PC-9 (cell line): Measurements from ENCODE around the gene EPB41L4B. TPM values are rescaled to one million over a fixed set of nuclear protein-coding genes. Genes with fewer than 3 reads are reported as not detected.

ENCODE experiments used
- BruUV-seq: library from RNA; stranded (reverse); fragments of 400-500 nt; replicated peaks from 2 replicates; lab custom pipeline; 2021; lab: Mats Ljungman, UMichigan
- CTCF ChIA-PET: fragments of 300-600 bp; sonication (Branson Sonifier 250); formaldehyde crosslinking; loops from one replicate; lab custom pipeline; 2022; ENCODE audit warnings: antibody characterized with exemption; lab: Charles Lee
- POLR2A ChIA-PET: fragments of 300-600 bp; sonication (Branson Sonifier 250); formaldehyde crosslinking; loops from one replicate; lab custom pipeline; 2022; ENCODE audit warnings: antibody characterized with exemption; ENCODE audit not compliant: unreplicated experiment; lab: Charles Lee
- DNase-seq, 2 experiments: peaks; one replicate each; pipeline versions ENCODE4 v3.0.0 to v3.0.0-alpha.2; 2015 to 2022; ENCODE audit warnings: mixed read lengths in 1 of 2
- H2AFZ ChIP-seq: fragments of 200-600 bp; sonication (generic); 2 replicates; pipeline ENCODE4 v1.8.1; 2017; ENCODE audit warnings: antibody characterized with exemption
- H3F3A ChIP-seq: fragments of 200-600 bp; sonication (generic); 2 replicates; pipeline ENCODE4 v1.8.1; 2017; ENCODE audit warnings: antibody characterized with exemption, mild to moderate bottlenecking, low read depth; ENCODE audit not compliant: insufficient read depth
- H3K27ac ChIP-seq: fragments of 200-600 bp; sonication (generic); 2 replicates; pipeline ENCODE4 v1.6.1; 2016; ENCODE audit warnings: mixed run types
- H3K27me3 ChIP-seq: fragments of 200-600 bp; sonication (generic); 2 replicates; pipeline ENCODE4 v1.6.1; 2016; ENCODE audit warnings: low read depth, mixed run types; ENCODE audit not compliant: insufficient read depth
- H3K36me3 ChIP-seq: fragments of 200-600 bp; sonication (generic); 2 replicates; pipeline ENCODE4 v1.6.1; 2016; ENCODE audit warnings: low read depth, mixed run types
- H3K4me1 ChIP-seq: fragments of 200-600 bp; sonication (generic); replicated peaks from 2 replicates; pipeline ENCODE4 v1.6.1; 2016; ENCODE audit warnings: mixed run types; ENCODE audit not compliant: insufficient read depth
- H3K4me2 ChIP-seq: fragments of 200-600 bp; sonication (generic); 2 replicates; pipeline ENCODE4 v1.6.1; 2017; ENCODE audit warnings: mixed run types
- H3K4me3 ChIP-seq: fragments of 200-600 bp; sonication (generic); 2 replicates; pipeline ENCODE4 v1.6.1; 2016; ENCODE audit warnings: mixed run types
- H3K79me2 ChIP-seq: fragments of 200-600 bp; sonication (generic); 2 replicates; pipeline ENCODE4 v1.6.1; 2017; ENCODE audit warnings: low read depth, mixed run types
- H3K9me2 ChIP-seq: fragments of 200-600 bp; sonication (generic); 2 replicates; pipeline ENCODE4 v1.8.1; 2017; ENCODE audit warnings: mild to moderate bottlenecking; ENCODE audit not compliant: insufficient read depth
- H3K9me3 ChIP-seq: fragments of 200-600 bp; sonication (generic); 2 replicates; pipeline ENCODE4 v1.8.1; 2016; ENCODE audit warnings: low read depth; ENCODE audit not compliant: insufficient read depth
- H4K20me1 ChIP-seq: fragments of 200-600 bp; sonication (generic); 2 replicates; pipeline ENCODE4 v1.8.1; 2017; ENCODE audit not compliant: insufficient read depth
- CTCF ChIP-seq: fragments of 200-600 bp; sonication (generic); conservative IDR thresholded peaks from 2 replicates; pipeline ENCODE4 v1.6.1; 2017; ENCODE audit warnings: mixed run types, antibody characterized with exemption, mild to moderate bottlenecking, moderate library complexity
- EZH2 ChIP-seq: fragments of 200-600 bp; sonication (generic); IDR thresholded peaks from 2 replicates; pipeline ENCODE4 v1.8.0; 2017; ENCODE audit warnings: antibody characterized with exemption, low read depth
- intact Hi-C: fragments of 100-400 bp; cut with micrococcal nuclease; formaldehyde crosslinking; loops from one replicate; pipeline ENCODE4 v1.10.0; 2022; ENCODE audit not compliant: unreplicated experiment
- total RNA-seq: library from RNA; stranded (reverse); gene quantifications from 2 replicates; pipeline ENCODE4 v1.2.3, GENCODE V29; 2021

EPB41L4B gene
- total RNA-seq, 1 experiment from 2014 or later: 4.2 TPM

- no peak for TF ChIP-seq CTCF
- no peak for TF ChIP-seq EZH2
- Histone ChIP-seq H3K4me1 (peaks cover 44% of the 10 kb centered on the region), H3K79me2 (peaks cover 38% of the 10 kb centered on the region), H3K4me3 (no peak overlapping the region), H4K20me1 (peaks cover 6% of the 10 kb centered on the region; the same call in 1 of the 2 replicates), H2AFZ (no peak overlapping the region), H3F3A (peaks cover 26% of the 10 kb centered on the region), H3K36me3 (no peaks in the 10 kb centered on the region), H3K9me2 (no peaks in the 10 kb centered on the region), H3K27ac (no peak overlapping the region), H3K27me3 (no peaks in the 10 kb centered on the region), H3K4me2 (no peak overlapping the region), H3K9me3 (no peaks in the 10 kb centered on the region)
- intact Hi-C loops: loop anchor here (2.0 to 10.0 kb wide), 2 partner anchors 222 to 286 kb away; no protein-coding TSS in a partner anchor
- DNase-seq: peak in 1 of 2 experiments; percentile 29
- CTCF ChIA-PET: interaction anchor here (1.4 kb wide), 1 partner anchor 25 kb away, joined by 4 read pairs; no protein-coding TSS in a partner anchor
- POLR2A ChIA-PET: no interaction called here
- BruUV-seq: no TSS peak
Measured at GRCh38 chr9:109320331-109320741, 523 bp downstream of the EPB41L4B start.

GRCh38 chr9:109319626-109320241 lies 1.1 kb downstream of the EPB41L4B start:
- H3K36me3 ChIP-seq: no peaks in the 10 kb centered on the region
- H3K4me3 ChIP-seq: peak overlapping the region; percentile 60
- H3K9me3 ChIP-seq: no peaks in the 10 kb centered on the region
- ChIA-PET CTCF (interaction anchor here (1.4 kb wide), 1 partner anchor 26 kb away, joined by 4 read pairs; no protein-coding TSS in a partner anchor), POLR2A (no interaction called here)
- H3K79me2 ChIP-seq: peaks cover 44% of the 10 kb centered on the region
- peak overlapping the region; percentile 87 for H3K4me2 ChIP-seq
- peak in 1 of 2 experiments; percentile 25 for DNase-seq
- H3K4me1 ChIP-seq: peaks cover 47% of the 10 kb centered on the region
- H3K9me2 ChIP-seq: no peaks in the 10 kb centered on the region
- H3K27ac ChIP-seq: no peak overlapping the region
- BruUV-seq: no TSS peak
- peaks cover 26% of the 10 kb centered on the region for H3F3A ChIP-seq
- peaks cover 6% of the 10 kb centered on the region; the same call in 1 of the 2 replicates for H4K20me1 ChIP-seq
- no peaks in the 10 kb centered on the region for H3K27me3 ChIP-seq
- peak overlapping the region; percentile 80 for H2AFZ ChIP-seq
- intact Hi-C loops: loop anchor here (2.0 to 10.0 kb wide), 5 partner anchors 137 to 307 kb away; partner anchors contain the start of genes CTNNAL1 and TMEM245
- no peak for TF ChIP-seq EZH2
- TF ChIP-seq CTCF: no peak

GRCh38 chr9:109319017-109319625 lies 1.7 kb downstream of the EPB41L4B start:
- Histone ChIP-seq H2AFZ (peak overlapping the region; percentile 80; the same call in 1 of the 2 replicates), H3K4me2 (peak overlapping the region; percentile 87), H3K9me3 (no peaks in the 10 kb centered on the region), H3K4me3 (peak overlapping the region; percentile 60), H4K20me1 (peaks cover 6% of the 10 kb centered on the region; the same call in 1 of the 2 replicates), H3K4me1 (peaks cover 53% of the 10 kb centered on the region), H3K36me3 (no peaks in the 10 kb centered on the region), H3K27me3 (no peaks in the 10 kb centered on the region), H3F3A (peaks cover 26% of the 10 kb centered on the region), H3K27ac (no peak overlapping the region), H3K9me2 (no peaks in the 10 kb centered on the region), H3K79me2 (peaks cover 50% of the 10 kb centered on the region)
- no peak for TF ChIP-seq CTCF
- no peak for TF ChIP-seq EZH2
- no TSS peak for BruUV-seq
- peak in 1 of 2 experiments; percentile 25 for DNase-seq
- intact Hi-C loops: loop anchor here (5.0 kb wide), 3 partner anchors 137 to 307 kb away; partner anchors contain the start of genes CTNNAL1 and TMEM245
- CTCF ChIA-PET: interaction anchor here (0.6 to 1.4 kb wide), 2 partner anchors 26 to 478 kb away, joined by 3 to 4 read pairs; no protein-coding TSS in a partner anchor
- POLR2A ChIA-PET: interaction anchor here (0.6 kb wide), 2 partner anchors 116 to 221 kb away, joined by 3 read pairs; no protein-coding TSS in a partner anchor
